ENCODE results near the gene MDFIC. TPM values are rescaled to one million over a fixed set of nuclear protein-coding genes. Genes with fewer than 3 reads are reported as not detected.
A peak's percentile ranks its signal among the peaks of the same experiment; 100 is the strongest.

MDFIC gene
- total and polyA plus RNA-seq, 12 donors, result 11.4 to 172 (median 53.4) TPM

GRCh38 chr7:114944745-114945625 lies 23.1 kb downstream of the MDFIC start:
- H3K27me3 ChIP-seq, result no peaks in the 10 kb centered on the region
- H3K4me3 ChIP-seq, result peak overlapping the region in 2 of 4 donors; percentile 2 to 27
- TF ChIP-seq POLR2A (IDR thresholded peaks at IDR 0.05) (peak in 1 of 2 donors; percentile 17), CTCF (IDR thresholded peaks at IDR 0.05) (no peak)
- peaks cover 8 to 27% of the 10 kb centered on the region in 2 donors for H3K4me1 ChIP-seq (replicated peaks in 1 of 2)
- peak; percentile 58 to 87 (median 78) for DNase-seq
- peak overlapping the region in 4 of 5 donors; percentile 58 to 78 (median 68) for H3K27ac ChIP-seq
- 26 to 46% (median 35%) methylated on average over 19 of the region's 19 CpGs for WGBS, 4 donors
- H3K36me3 ChIP-seq (replicated peaks in 1 of 2), result no peaks in the 10 kb centered on the region
- H3K9me3 ChIP-seq (replicated peaks in 1 of 3), result no peaks in the 10 kb centered on the region
- intact Hi-C loops (cut with DNase I), result no loop called here

GRCh38 chr7:114949231-114949630 lies 27.3 kb downstream of the MDFIC start:
- 63 to 86% (median 78%) methylated on average over 1 of the region's 1 CpG for WGBS, 4 donors
- Histone ChIP-seq H3K9me3 (replicated peaks in 1 of 3) (no peaks in the 10 kb centered on the region), H3K4me3 (no peak overlapping the region), H3K36me3 (replicated peaks in 1 of 2) (no peaks in the 10 kb centered on the region), H3K27ac (no peak overlapping the region), H3K27me3 (no peaks in the 10 kb centered on the region), H3K4me1 (replicated peaks in 1 of 2) (peaks cover 4 to 22% of the 10 kb centered on the region in 2 donors)
- intact Hi-C loops (cut with DNase I), result no loop called here
- TF ChIP-seq POLR2A (IDR thresholded peaks at IDR 0.05), result no peak
- TF ChIP-seq CTCF (IDR thresholded peaks at IDR 0.05), result no peak
- no peak for DNase-seq

GRCh38 chr7:114952296-114952695 lies 30.4 kb downstream of the MDFIC start:
- H3K27me3 ChIP-seq, result no peaks in the 10 kb centered on the region
- H3K9me3 ChIP-seq (replicated peaks in 1 of 3), result no peaks in the 10 kb centered on the region
- no peak overlapping the region for H3K27ac ChIP-seq
- H3K4me1 ChIP-seq (replicated peaks in 1 of 2), result peaks cover 0 to 11% of the 10 kb centered on the region in 2 donors
- no peaks in the 10 kb centered on the region for H3K36me3 ChIP-seq (replicated peaks in 1 of 2)
- no peak for DNase-seq
- H3K4me3 ChIP-seq, result no peak overlapping the region
- 81 to 96% (median 92%) methylated on average over 3 of the region's 3 CpGs for WGBS, 4 donors
- TF ChIP-seq CTCF (IDR thresholded peaks at IDR 0.05) (no peak), POLR2A (IDR thresholded peaks at IDR 0.05) (no peak)
- intact Hi-C loops (cut with DNase I), result no loop called here

- WGBS, 4 donors, result 88 to 98% (median 95%) methylated on average over 2 of the region's 2 CpGs
- Histone ChIP-seq H3K4me1 (replicated peaks in 1 of 2) (peaks cover 0 to 24% of the 10 kb centered on the region in 2 donors), H3K27me3 (no peaks in the 10 kb centered on the region), H3K27ac (no peak overlapping the region), H3K9me3 (replicated peaks in 1 of 3) (no peaks in the 10 kb centered on the region), H3K4me3 (no peak overlapping the region), H3K36me3 (replicated peaks in 1 of 2) (no peaks in the 10 kb centered on the region)
- TF ChIP-seq CTCF (IDR thresholded peaks at IDR 0.05), result no peak
- TF ChIP-seq POLR2A (IDR thresholded peaks at IDR 0.05), result no peak
- intact Hi-C loops (cut with DNase I), result no loop called here
- no peak for DNase-seq
These were observed 31.8 kb downstream of the MDFIC start for GRCh38 chr7:114953724-114954123.
